Measurements from ENCODE around the gene FGF10. TPM values are rescaled to one million over a fixed set of nuclear protein-coding genes. Genes with fewer than 3 reads are reported as not detected.

The FGF10 gene
- total and polyA plus RNA-seq, 2 donors (not counting 1 experiment from before 2014, with no cell fraction given) = 0.58 to 154 TPM

DNA sequence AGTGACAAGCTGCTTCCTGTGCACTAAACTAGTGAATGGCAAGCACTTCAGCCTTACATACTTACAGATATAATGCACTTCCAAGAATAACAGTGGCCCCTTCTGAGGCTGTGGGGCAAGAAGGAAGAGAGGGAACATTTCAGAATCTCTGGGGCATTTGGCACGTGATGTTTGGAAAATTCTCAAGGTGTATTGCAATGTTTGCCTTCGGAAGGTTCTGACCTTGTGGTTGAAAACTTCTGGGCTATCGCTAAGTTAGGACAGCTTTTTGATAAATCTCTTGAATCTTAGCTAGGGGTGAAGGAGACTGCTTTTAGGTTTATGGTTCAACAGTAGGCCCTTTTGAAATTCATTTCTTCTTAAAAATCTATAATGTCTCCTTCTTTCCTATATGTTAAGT is 7.1 kb upstream of the FGF10 start:
- TF ChIP-seq EZH2 (IDR thresholded peaks at IDR 0.05; ENCODE audit: low read length, missing control alignments) (no peak), CTCF (conservative IDR thresholded peaks at IDR 0.05 in 1 of 2, IDR thresholded peaks at IDR 0.05 in 1 of 2; ENCODE audit: low read depth in 1 of 2, low read length in 2 of 2) (no peak)
- Histone ChIP-seq H3K79me2 (ENCODE audit: control insufficient read depth, insufficient read depth, low read length) (no peaks in the 10 kb centered on the region), H3K9ac (ENCODE audit: insufficient read depth, low read length) (no peak overlapping the region), H4K20me1 (ENCODE audit: control insufficient read depth, extremely low read depth, insufficient read depth, low read length) (no peaks in the 10 kb centered on the region), H2AFZ (ENCODE audit: low read length) (no peak overlapping the region), H3K4me3 (replicated peaks in 1 of 4; ENCODE audit: control extremely low read depth in 1 of 4, insufficient read depth in 1 of 4, low read depth in 3 of 4, low read length in 4 of 4) (no peak overlapping the region), H3K9me3 (ENCODE audit: control insufficient read depth, insufficient read depth, low read depth, low read length) (no peaks in the 10 kb centered on the region), H3K27ac (ENCODE audit: insufficient read depth, low read length) (no peak overlapping the region), H3K4me2 (ENCODE audit: extremely low read depth, insufficient read depth, low read length) (no peak overlapping the region), H3K4me1 (ENCODE audit: control insufficient read depth, extremely low read depth, insufficient read depth, low read length) (no peaks in the 10 kb centered on the region), H3K27me3 (ENCODE audit: control insufficient read depth, insufficient read depth, low read length) (no peaks in the 10 kb centered on the region), H3K36me3 (ENCODE audit: control insufficient read depth, insufficient read depth, low read length) (no peaks in the 10 kb centered on the region)
- no peak for DNase-seq (ENCODE audit: low read depth in 2 of 2)

DNA sequence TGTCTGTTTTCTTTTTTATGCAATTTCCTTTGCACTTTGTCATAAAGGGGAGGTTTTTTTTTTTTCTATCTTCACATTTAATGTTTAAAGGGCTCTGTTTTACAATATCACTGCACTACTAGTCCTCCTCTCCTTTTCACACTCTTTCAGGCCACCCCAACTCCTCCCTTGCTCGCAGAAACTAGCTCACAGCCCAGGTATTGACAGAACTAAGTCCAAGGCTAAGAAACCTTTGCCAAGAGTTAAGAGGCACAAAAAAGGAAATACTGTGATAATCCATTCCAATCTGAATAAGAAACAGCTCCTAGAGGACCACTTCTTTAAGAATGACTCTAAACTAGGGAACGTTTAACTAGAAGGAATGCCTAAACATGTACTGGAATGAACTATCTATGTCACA is 1.1 kb upstream of the FGF10 start:
- Histone ChIP-seq H3K4me2 (ENCODE audit: extremely low read depth, insufficient read depth, low read length) (peak overlapping the region; percentile 90), H3K36me3 (ENCODE audit: control insufficient read depth, insufficient read depth, low read length) (no peaks in the 10 kb centered on the region), H2AFZ (ENCODE audit: low read length) (no peak overlapping the region), H3K4me1 (ENCODE audit: control insufficient read depth, extremely low read depth, insufficient read depth, low read length) (no peaks in the 10 kb centered on the region), H3K9ac (ENCODE audit: insufficient read depth, low read length) (no peak overlapping the region), H3K4me3 (replicated peaks in 1 of 4; ENCODE audit: control extremely low read depth in 1 of 4, insufficient read depth in 1 of 4, low read depth in 3 of 4, low read length in 4 of 4) (peak overlapping the region in 2 of 4 experiments; percentile 66 to 79), H4K20me1 (ENCODE audit: control insufficient read depth, extremely low read depth, insufficient read depth, low read length) (no peaks in the 10 kb centered on the region), H3K27me3 (ENCODE audit: control insufficient read depth, insufficient read depth, low read length) (no peaks in the 10 kb centered on the region), H3K79me2 (ENCODE audit: control insufficient read depth, insufficient read depth, low read length) (no peaks in the 10 kb centered on the region), H3K9me3 (ENCODE audit: control insufficient read depth, insufficient read depth, low read depth, low read length) (no peaks in the 10 kb centered on the region), H3K27ac (ENCODE audit: insufficient read depth, low read length) (no peak overlapping the region)
- DNase-seq (ENCODE audit: low read depth in 2 of 2) = no peak
- no peak for TF ChIP-seq CTCF (conservative IDR thresholded peaks at IDR 0.05 in 1 of 2, IDR thresholded peaks at IDR 0.05 in 1 of 2; ENCODE audit: low read depth in 1 of 2, low read length in 2 of 2)
- no peak for TF ChIP-seq EZH2 (IDR thresholded peaks at IDR 0.05; ENCODE audit: low read length, missing control alignments)

DNA sequence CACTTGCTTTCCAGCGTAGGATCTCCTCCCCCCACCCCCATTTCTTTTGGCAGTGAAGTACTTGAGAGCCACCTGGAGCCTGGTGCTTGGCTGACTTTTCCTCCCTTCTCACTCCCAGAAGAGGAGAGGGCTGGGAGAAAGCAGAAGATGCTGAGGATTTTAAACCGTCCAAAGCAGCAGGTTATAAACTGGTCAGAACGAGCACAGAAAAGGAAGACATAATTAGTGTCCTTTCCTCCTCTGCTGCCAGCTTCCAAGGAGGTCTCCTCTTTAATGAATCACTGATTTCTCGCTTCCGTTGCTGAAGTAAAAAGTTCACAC is 563 bp upstream of the FGF10 start:
- H3K27me3 ChIP-seq (ENCODE audit: control insufficient read depth, insufficient read depth, low read length) = no peaks in the 10 kb centered on the region
- H3K27ac ChIP-seq (ENCODE audit: insufficient read depth, low read length) = no peak overlapping the region
- no peaks in the 10 kb centered on the region for H3K9me3 ChIP-seq (ENCODE audit: control insufficient read depth, insufficient read depth, low read depth, low read length)
- H4K20me1 ChIP-seq (ENCODE audit: control insufficient read depth, extremely low read depth, insufficient read depth, low read length) = no peaks in the 10 kb centered on the region
- H3K4me2 ChIP-seq (ENCODE audit: extremely low read depth, insufficient read depth, low read length) = peak overlapping the region; percentile 90
- no peaks in the 10 kb centered on the region for H3K36me3 ChIP-seq (ENCODE audit: control insufficient read depth, insufficient read depth, low read length)
- peak overlapping the region; percentile 35 for H2AFZ ChIP-seq (ENCODE audit: low read length)
- no peak for DNase-seq (ENCODE audit: low read depth in 2 of 2)
- no peak overlapping the region for H3K9ac ChIP-seq (ENCODE audit: insufficient read depth, low read length)
- H3K4me1 ChIP-seq (ENCODE audit: control insufficient read depth, extremely low read depth, insufficient read depth, low read length) = no peaks in the 10 kb centered on the region
- TF ChIP-seq EZH2 (IDR thresholded peaks at IDR 0.05; ENCODE audit: low read length, missing control alignments) (no peak), CTCF (conservative IDR thresholded peaks at IDR 0.05 in 1 of 2, IDR thresholded peaks at IDR 0.05 in 1 of 2; ENCODE audit: low read depth in 1 of 2, low read length in 2 of 2) (no peak)
- peak overlapping the region; percentile 34 to 79 (median 70) for H3K4me3 ChIP-seq (replicated peaks in 1 of 4; ENCODE audit: control extremely low read depth in 1 of 4, insufficient read depth in 1 of 4, low read depth in 3 of 4, low read length in 4 of 4)
- H3K79me2 ChIP-seq (ENCODE audit: control insufficient read depth, insufficient read depth, low read length) = no peaks in the 10 kb centered on the region

Measured in fibroblast of lung (primary cell).